HG02870 (cell line): ENCODE data around the gene RALGPS2.

Experiments used
- ATAC-seq: cut with Tn5 transposase; IDR thresholded peaks from one replicate; pipeline ENCODE4 v1.9.1; 2021; ENCODE audit warnings: mild to moderate bottlenecking, moderate library complexity; ENCODE audit not compliant: unreplicated experiment

RALGPS2 gene

DNA sequence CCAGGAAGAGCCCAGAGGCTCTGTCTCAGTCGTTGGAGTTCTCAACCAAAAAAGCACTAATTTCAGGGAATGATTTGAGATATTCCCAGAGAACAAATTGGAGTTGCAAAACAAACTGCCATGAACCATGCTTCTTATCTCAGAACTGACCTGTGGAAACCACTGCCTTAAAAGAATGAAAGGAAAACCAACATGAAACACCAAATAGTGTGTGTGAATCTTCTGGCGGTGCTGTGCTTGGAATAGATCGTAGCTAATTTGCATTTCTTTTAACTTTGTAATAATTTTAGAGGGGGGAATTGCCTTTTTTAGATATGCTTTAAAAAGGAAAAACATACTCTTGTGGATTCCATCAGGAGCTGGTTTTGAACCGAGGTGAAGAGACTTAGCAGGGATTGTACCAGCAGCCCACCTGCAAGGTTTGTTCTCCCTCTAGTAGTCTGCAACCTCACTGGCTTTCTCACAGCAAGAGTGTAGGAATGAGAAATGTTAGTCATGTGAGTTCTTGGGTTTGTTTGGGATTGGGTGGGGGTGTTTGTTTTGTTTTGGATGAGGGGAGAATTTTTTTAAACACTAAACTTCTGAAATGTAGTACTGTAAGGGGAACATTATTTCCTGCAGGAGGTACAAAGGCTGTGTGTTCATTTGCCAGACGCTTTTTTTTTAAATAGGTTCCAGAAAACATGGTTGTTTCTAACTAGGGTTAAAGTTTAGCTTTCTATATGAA lies 191.6 kb downstream of the RALGPS2 start:
- no peak for ATAC-seq

DNA sequence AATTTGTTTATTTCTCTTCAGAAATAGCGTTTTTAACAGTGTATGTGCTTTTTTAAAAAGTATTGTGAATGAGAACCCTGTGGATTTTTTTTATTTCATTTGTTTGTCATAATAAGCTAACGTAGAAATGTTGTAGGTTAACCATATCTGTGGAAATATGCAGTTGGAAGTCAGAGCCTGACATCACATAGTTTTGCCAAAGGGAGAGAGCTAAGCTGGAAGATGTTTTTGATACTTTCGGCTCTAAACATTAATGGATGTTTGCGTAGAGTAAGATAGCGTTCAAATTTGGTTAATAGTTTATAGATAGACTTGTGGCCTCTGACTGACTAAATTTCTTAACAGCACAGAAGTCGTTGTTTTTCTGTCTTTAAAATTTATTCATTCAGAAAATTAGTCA lies 193.3 kb downstream of the RALGPS2 start:
- ATAC-seq, result no peak

DNA sequence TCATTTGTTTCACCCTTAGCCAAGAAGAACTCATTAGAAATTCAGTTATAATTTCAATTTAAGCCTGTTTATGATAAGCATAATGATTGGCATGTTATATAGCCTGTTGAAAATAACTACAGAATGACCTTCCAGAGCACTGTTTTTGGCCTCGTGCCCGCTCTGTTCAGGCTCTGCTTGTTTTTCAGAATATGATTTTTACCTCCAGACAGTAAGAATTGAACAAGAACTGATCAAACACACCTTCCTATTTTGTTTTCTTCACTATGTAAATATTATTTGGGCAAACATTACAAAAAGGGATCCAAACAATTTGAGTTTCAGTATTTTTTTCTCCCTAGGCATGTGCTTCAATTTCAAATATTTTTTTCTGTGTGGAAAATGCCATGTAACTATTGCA lies 193.9 kb downstream of the RALGPS2 start:
- no peak for ATAC-seq

DNA sequence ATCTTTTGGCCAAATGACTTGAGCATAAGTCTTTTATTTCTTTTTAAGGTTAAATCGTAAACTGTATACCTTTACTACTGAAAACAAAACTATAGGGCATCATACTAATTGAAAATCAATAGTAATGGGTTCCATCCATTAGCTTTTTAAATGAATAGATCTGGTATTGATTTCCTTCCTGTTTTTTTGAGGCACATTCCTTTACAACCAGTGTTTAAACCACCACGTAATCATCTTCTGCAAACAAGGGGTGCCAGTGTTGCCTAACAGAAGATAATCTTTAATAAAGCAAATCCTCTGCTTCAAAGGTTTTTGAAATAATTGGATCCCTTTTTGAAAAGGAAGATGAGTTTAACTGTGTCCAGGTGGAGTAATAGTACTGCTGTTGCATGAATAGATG lies 194.5 kb downstream of the RALGPS2 start:
- no peak for ATAC-seq

DNA sequence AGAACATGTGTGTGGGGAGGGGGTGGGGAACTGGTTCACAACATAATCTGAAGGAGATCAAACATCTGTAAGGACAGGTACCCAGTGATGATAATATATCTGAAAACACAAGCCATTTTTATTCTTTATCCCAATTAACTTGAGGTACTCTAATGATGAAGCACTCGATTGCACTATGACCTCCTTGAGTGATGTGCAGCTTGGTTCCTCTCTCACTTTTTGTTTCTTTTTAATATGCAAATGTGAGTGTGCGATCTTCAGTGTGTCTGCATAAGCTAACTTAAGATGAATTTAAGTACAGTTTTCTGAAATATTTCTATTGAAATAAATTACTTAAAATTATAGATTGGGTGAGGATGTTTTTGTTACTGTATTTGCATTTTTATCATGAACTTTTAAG lies 196.5 kb downstream of the RALGPS2 start:
- ATAC-seq, result no peak

DNA sequence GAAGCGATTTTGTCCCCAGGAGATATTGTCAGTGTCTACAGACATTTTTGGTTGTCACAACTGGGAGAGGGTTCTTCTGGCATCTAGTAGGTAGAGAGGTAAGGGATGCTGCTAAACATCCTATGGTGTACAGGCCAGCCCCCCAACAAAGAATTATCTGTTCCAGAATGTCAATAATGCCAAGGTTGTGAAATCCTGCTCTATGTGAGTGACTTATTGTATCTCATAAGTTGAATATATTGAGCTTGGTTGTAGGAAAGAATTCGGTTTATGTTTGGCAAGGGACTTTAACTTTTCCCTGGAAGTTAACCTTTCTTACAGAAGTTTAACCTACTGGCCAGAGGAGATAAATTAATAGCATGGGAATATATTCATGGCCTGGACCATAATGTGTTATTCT lies 198.5 kb downstream of the RALGPS2 start:
- no peak for ATAC-seq

DNA sequence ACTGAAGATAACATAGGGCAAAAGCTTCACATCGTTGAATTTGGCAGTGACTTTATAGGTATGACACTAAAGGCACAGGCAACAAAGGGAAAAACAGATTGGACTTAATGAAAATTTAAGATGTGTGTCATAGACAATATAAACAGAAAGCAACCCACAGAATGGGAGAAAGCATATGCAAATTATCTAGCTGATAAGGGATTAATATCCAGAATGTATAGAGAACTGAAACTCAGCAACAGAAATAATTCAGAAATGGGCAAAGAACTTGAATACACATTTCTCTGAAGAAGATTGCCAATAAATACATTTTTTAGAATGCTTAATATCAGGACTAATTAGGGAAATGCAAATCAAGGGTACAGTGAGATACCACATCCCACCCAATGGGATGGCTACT lies 201.0 kb downstream of the RALGPS2 start:
- no peak for ATAC-seq

DNA sequence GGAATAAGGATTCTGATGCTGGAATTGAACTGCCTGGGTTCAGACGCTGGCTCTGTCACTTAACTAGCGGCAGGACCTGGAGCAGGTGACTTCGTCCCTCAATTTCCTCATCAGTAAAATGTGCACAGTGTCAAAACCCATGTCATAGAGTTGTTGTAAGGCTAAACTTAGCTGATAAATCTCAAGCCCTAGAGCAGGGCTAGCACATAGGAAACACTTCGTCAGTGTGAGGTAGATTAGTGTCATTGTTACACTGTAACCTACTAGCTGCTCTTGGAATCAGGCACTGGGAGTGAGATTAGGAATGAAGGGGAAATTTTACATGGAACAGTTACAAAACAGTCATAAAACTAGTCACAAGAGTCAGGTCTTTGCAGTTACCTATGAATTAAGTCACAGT lies 202.0 kb downstream of the RALGPS2 start:
- no peak for ATAC-seq

DNA sequence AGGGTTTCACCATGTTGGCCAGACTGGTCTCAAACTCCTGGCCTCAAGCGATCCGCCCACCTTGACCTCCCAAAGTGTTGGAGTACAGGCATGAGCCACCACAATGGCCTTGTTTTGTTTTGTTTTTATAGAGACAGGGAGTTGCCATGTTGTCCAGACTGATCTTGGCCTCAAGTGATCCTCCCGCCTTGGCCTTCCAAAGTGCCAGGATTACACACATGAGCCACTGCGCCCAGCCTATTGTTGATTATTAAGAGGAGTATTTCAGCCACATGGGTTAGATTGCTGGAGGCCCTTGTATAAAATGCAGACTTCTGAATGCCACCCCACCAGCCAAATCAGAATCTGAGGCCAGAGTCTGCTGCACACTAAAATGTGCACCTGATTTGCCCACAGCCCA lies 203.0 kb downstream of the RALGPS2 start:
- ATAC-seq, result no peak

DNA sequence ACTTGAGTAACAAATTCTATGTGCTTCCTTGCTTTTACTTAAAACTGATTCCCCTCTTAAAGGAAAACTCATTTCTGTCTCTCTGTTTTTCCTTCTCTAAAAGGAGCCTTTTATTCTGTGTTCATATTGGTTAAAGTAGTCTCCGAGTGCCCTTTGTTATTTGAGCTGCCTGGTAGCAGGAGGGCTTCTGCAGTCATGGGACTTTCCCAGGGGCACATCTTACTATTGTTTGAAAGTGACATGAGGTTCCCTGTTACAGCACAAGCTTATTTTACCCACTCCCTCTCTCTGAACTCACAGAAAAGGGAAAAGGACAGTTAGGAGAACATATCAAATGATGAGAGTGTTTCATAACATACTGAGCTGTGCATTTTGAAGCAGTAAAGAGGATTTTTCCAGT lies 203.9 kb downstream of the RALGPS2 start:
- peak; percentile 53 for ATAC-seq

DNA sequence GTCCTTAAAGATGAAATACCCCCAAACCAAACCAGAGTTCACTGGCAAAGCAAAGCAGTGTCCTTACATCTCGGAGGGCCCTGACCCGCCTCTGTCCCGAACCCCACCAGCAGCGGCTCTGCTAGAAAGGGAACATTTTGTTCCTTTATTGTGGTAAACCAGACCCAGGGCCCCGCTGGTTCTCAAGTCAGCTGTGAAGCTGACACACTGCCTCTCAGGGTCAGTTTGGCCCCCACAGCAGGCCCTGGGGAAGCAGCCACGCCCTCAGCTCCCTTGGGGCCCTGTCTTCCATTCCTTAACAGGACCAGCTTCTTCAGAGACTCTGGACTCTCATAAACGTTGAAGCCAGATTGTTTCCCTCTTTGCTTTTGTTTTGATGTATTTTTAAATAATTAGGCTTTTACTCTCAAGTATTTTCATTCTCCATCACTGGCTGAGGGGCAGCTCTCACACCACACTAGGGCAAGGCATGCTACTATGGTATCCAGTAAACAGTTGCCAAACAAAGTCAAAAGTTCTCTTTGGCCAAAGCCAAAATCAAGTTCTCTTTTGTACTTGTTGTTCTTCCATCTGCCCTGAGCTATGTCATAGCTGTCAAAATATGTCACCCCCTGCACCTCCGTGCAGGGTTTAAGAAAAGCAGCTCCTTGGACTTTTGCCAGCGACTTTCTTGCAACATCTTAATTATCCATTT lies 207.0 kb downstream of the RALGPS2 start:
- ATAC-seq, result no peak

DNA sequence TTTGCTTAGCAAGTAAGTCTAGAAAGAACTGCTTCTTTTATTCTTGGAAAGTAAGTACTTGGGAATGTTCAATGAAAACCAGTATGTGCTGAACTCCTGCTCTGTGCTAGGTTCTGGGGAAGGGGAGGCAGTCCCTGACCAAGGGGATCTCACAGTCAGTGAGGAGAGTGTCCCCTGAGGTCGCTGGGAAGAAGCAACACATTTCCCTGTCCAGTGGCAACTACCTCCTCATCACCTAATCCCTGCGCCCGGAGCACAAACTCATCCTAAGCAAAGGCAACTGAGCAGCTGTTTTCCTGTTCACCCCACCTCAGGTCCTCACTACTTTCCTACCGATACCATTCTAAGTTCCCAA lies 207.5 kb downstream of the RALGPS2 start:
- no peak for ATAC-seq

DNA sequence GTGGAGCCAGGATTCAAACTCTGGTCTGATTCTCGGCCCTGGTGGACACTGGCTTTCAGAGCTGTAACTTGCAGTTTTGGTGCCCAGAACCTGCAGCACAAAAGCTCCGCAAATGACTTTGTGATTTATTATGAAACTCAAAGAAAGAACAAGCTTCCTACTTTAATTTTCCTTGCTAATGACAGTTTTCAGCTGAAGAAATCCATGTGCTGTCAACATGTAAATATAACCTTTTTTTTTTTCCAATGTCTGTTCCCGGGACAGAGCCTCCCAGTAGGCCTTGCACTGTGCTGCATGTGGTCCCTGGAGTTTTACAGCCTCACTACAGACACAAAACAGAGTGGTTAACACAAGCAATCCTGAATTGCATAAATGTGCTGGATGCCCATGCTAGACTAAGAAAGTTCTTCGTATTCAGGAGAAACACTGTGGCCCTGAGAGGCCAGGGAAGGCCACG lies 208.1 kb downstream of the RALGPS2 start:
- no peak for ATAC-seq

DNA sequence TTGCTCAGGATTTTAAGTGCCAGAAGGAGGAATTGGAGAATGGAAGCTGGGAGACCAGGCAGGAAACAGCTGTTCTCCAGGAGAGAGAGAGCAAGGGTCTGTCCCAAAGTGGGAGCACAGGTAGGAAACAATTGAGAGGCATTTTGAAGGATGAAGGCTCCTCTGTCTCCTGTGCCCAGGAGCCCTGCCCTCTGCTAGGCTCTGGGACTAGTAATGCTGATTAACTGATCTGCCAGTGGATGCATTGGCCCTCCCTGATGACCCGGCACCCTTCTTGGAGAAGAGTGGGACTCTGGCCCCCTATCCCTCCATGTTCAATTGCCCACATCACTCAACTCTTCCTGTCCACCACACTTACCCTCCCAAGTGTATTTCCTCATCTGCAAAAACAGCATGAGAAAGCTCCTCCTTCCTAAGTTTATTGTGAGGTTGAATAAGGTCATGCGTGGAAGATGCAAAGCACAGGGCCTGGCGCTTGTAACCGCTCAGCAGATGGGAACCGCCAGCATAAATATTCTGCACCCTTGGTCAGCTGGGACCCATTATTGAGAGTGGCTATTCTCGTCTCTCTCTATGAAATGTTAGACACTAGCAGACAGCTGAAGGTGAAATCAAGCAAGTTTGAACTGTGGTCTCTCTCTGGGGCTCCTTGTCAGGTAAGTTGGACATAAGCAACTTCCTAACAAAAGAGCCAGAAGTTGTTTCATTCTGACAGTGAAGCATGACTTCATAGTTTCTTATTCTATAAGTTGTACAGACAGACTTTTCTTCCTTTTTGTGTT lies 208.9 kb downstream of the RALGPS2 start:
- ATAC-seq, result peak; percentile 55

DNA sequence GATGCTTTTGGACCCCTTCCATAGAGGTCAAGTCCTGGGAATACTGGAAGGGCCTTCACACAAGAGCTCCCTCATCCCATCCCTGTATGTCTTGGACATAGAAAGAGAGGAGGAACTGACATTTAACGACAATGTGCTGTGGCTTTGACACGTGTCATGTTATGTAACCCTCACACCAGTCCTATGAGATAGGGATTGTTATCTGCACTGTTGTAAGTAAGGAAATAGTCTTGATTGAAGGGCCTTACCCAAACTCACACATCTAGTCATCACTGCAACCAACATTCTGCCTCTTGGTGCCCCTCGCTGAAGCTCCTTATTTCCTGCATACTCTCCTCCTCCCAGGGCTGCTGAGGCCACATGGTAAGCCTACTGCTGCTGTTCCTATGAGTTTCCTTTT lies 209.5 kb downstream of the RALGPS2 start:
- ATAC-seq, result peak; percentile 12

DNA sequence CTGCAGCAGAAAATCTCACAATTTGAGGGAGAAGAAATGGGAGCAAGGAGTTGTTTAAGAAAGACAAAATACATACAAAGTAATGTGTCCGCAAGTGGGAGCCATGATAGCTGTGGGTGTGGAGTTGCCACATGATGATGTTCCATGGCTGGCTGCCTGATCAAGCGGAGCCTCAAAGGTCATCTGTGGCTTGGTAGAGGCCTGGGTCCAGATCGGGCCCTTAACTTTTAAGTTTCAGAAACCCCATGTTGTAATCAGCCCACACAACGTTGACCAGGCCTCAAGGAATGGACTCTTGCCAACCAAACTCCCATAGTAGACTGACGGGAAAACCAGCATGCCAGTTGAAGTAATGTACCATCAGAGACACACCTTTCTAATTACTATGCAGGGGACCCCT lies 210.6 kb downstream of the RALGPS2 start:
- no peak for ATAC-seq

DNA sequence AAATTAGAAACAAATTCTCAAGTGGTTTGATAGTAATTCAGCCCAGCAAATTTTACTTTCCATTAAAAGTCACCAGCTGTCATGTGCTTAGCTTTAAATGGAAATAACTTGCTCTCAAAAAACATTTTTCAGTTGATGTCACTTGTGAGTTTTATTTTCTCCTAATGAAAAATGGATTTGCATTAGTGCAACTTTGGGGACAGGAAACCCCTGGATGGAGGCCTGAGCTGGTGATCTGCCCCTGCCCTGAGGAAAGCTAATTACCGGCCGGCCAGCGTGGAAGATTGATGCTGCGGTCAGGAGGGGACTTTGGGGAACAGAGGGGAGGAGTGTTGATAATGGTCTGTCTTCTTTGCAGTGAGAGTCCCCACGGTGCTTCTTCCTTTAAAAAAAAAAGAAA lies 212.7 kb downstream of the RALGPS2 start:
- no peak for ATAC-seq

DNA sequence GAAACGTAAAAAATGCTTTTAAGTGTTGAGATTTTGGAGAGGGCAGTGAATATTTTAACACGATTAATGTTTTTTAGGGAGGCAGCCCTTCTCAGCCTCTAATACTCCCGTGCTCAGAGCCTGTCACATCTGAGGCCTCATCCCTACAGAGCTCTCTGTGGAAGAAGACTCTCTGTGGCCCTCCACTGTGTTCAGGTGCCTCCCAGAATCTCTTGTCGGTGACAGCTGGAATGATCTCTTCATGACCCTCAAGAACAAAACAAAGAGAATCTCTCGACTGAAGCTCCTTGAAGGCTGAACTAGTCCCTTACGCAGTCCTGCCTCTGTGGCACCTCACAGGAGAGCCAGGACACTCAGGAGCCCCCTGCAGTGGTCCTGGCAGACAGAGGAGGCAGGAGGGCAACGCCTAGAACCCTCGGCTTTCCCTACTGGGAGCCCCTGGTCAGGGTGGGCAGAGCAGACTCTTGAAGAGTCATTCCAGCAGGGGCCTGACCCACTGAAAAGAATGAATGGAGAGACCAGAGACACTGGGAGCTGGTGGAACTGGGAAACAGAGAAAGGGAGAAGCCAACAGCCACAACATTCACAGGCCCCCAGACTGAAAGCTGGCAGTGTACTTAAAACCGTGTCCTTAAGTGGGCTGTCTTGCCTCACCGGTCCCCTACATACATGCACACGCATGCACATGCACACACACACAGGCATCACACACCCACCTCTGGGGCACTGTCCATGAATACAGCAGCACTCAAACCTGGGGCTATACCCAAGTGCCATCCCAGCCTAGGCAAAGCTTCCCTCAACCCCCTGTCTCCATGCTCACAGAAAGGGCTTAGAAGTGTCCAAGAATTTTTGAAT lies 213.3 kb downstream of the RALGPS2 start:
- ATAC-seq, result no peak

DNA sequence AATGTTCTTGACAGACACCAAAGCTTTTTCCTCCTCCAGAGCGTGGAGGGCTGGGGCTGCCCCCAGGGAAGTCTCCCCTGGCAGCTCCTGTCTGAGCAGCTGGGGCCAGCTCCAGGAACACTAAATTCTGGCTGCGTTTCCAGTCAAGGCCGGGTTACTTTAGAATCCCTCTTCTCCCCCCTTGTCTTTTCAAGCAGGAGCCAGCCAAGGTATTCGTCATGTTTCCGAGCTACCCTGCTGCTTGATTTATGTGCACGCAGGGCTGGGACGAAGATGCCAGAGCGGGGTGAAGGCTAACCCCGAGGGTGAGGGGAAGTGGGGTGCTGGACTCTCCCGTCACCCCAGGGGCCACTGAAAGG lies 213.9 kb downstream of the RALGPS2 start:
- no peak for ATAC-seq

DNA sequence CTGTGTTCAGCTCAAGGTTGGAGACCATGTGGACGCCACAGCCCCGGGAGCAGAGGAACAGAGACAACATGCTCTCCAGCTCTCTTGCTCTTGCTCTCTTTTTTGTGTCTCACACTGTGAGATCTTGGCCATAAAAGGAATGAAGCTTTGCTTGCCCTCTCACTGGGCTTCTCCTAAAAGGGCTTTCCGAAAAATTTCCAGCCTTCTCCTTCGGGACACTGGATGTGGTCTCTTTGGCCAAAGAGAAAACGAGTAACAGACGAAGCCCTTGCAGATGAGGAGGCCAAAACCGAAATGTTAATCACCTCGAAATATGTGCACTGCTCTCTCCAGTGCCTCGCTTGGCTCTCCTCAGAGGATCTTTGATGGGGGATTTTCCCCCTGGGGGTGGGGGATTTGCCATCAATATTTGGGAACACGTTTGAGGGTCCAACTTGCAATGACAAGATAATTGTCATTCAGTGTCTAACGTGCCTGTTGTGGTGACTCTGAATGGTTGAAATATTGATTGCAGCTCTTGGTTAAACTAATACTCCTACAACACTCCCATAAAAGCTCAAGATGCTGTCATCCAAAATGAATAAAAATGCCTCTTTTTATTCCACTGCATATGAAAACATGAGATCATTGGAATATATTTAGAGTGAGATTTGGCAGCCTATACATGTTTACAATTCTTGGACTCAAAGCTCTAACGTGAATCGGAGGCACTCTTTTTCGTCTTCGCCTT lies 214.5 kb downstream of the RALGPS2 start:
- ATAC-seq, result no peak
